ENCODE measurements around the gene CWH43.

The CWH43 gene

DNA sequence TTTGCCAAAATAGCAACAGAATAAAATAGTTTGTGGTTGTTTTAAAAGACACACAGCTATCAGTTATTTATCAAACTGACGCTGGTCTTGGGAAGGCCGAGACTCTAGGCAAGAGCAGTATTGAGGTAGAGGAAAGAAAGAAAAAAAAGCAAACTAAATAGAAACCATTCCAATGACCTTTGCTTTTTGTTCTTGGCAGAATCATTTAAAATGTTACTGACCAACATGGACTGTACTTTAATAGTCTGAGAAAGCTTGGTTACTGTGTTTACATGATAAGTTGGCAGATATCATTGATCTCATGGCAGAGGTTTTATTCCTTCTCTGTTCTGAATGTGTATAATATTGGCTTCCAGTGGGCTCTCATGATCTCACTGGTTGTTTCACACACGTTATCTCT lies 11.9 kb downstream of the CWH43 start:
- TF ChIP-seq, protein P1, sequence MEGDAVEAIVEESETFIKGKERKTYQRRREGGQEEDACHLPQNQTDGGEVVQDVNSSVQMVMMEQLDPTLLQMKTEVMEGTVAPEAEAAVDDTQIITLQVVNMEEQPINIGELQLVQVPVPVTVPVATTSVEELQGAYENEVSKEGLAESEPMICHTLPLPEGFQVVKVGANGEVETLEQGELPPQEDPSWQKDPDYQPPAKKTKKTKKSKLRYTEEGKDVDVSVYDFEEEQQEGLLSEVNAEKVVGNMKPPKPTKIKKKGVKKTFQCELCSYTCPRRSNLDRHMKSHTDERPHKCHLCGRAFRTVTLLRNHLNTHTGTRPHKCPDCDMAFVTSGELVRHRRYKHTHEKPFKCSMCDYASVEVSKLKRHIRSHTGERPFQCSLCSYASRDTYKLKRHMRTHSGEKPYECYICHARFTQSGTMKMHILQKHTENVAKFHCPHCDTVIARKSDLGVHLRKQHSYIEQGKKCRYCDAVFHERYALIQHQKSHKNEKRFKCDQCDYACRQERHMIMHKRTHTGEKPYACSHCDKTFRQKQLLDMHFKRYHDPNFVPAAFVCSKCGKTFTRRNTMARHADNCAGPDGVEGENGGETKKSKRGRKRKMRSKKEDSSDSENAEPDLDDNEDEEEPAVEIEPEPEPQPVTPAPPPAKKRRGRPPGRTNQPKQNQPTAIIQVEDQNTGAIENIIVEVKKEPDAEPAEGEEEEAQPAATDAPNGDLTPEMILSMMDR (IDR thresholded peaks at IDR 0.05; ENCODE audit: low read depth, low read length): no peak
- DNase-seq (ENCODE audit: extremely low read depth, low read depth): no peak

DNA sequence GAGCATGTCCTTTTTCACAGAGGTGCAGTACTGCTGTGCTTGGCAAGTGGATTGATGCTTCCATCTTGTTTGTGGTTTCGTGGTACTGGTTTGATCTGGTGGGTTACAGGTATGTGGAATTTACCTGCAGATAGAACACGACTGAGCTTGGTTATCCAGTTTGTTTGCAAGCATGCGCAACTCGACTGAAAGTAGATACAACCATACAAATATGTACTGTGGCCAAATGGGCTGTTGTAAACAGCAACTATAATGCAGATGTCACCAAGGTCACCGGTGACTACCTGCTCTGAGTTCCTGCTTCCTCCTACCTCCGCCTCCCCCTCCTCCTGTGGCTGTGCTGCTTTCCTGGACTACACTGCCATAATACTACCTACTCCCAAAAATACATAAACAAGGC lies 12.4 kb downstream of the CWH43 start:
- DNase-seq (ENCODE audit: extremely low read depth, low read depth): no peak
- TF ChIP-seq, protein P1 (IDR thresholded peaks at IDR 0.05; ENCODE audit: low read depth, low read length): no peak

DNA sequence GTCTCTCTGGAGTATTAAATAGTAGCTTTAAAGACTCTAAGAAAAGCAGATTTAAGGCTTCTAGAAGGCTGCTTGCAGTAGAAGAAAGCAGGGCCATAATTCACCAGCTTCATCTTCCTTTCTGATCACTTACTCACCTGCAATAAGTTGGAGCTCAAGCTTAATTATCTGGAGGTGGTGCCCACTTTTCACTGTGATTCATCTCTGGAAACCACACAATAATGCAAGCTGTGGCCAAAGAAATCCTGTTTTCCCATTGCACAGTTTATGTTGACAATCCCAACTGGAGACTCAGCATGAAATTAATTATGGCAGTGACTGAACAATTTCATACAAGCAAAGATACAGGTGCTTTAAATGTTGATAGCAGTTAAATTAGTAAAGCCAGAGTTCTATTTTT lies 14.7 kb downstream of the CWH43 start:
- no peak for DNase-seq (ENCODE audit: extremely low read depth, low read depth)
- TF ChIP-seq, protein P1 (IDR thresholded peaks at IDR 0.05; ENCODE audit: low read depth, low read length): no peak

DNA sequence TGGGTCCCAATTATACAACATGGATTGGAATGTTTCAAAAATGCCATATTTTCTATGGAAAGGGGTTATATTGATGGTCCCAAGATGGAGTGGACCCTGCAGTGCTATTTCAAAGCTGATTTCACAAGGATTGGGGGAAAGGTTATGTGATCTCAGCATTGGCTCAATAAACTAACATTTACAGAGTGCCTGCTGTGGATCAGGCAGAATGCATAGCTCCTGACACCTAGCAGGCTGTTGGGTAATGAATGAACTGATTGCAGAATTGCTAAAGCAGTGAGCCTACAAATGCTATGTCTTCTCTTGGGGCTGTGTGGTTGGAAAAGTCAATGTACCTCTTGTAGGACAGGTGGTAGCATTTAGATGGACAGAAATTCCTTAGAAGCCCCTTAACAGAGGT lies 16.9 kb downstream of the CWH43 start:
- TF ChIP-seq, protein P1 (IDR thresholded peaks at IDR 0.05; ENCODE audit: low read depth, low read length): no peak

DNA sequence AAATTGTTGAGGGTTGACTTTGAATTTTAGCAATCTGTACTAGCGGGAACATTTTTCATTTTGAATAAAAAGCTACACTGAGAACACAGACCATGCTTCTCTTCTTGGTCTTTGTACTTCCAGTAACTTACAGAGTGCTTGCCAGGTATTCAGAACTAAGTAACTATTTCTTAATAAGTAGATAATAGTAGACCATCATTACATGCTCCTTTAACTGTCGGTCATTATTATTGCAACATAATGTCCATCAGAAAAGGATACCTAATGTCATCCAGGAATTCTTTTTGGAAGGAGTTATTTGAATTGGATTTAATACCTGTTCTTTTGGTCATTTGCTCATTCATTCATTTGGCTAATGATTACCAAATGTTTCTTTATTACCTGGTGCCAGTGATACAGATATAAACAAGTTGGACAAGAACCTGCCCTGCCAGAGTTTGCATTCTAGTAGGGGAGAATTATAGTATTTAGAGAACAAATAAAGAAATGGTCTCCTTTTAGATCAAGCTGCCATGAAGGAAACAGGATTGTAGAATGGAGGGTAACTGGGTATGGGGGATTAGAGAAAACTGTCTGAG lies 32.7 kb downstream of the CWH43 start:
- TF ChIP-seq, protein P1 (IDR thresholded peaks at IDR 0.05; ENCODE audit: low read depth, low read length): no peak
- no peak for DNase-seq (ENCODE audit: extremely low read depth, low read depth)

More for the DNA sequence above, 16.9 kb downstream of the CWH43 start:
- DNase-seq (ENCODE audit: extremely low read depth, low read depth): no peak

DNA sequence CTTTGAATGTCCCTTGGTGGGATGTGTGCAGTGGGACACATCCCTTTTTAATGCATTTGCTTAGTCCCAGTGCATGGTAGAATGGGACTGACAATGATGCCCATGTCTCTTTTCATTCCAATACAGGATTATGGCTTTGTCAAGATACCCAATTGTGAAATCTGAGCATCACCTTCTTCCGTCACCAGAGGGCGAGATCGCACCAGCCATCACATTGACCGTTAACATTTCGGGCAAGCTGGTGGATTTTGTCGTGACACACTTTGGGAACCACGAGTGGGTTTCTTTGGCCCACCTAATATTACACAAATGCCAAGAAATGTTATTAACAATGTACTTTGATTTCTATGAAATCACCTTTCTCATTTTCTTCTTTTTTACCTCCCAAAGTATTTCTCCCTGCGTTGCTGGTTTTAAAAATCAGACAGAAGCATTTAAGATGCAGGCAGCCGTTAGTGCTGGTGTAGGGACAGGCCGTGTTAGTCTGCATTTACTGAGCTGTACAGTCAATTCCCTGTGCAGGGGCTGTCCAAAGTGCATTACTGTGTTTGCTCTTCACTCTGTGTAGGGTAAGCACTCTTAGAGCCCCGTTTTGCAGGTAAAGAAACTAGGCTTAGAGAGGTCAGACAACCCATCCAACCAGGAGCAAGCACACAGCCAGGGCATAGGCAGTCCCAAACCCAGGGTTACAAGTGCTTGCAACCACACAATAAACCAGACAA lies 46.5 kb downstream of the CWH43 start:
- TF ChIP-seq, protein P1 (IDR thresholded peaks at IDR 0.05; ENCODE audit: low read depth, low read length): peak; percentile 27
- DNase-seq (ENCODE audit: extremely low read depth, low read depth): no peak

DNA sequence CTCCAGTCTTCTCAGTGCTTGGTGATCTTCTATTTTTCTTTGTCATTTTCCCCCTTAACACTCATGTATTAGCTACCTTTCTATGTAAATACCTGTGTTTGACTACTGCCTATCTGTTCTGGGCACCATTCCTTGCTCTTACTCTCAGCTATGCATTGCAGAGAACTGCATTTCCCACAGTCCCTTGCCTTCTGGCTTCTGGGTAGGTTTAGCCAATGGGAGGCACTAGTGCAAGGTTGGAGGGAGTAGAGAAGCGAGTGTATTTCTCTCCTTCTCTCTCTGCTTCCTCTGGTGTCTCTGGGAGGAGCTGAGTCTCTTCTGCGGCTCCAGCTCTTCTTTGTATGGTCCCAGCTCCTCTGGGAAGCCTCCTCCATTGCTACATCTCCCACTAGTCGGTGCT lies 50.5 kb downstream of the CWH43 start:
- no peak for DNase-seq (ENCODE audit: extremely low read depth, low read depth)
- TF ChIP-seq, protein P1 (IDR thresholded peaks at IDR 0.05; ENCODE audit: low read depth, low read length): no peak

Measured in AG09319 (cell line).